Measurements from ENCODE around the gene SV2B.

Gene SV2B

GRCh38 chr15:91193378-91193720, 93.3 kb downstream of the SV2B start:
- DNase-seq (ENCODE audit: low read depth in 2 of 2): no peak

- DNase-seq (ENCODE audit: low read depth in 2 of 2): no peak
Measured at GRCh38 chr15:91196127-91196526, 96.1 kb downstream of the SV2B start.

GRCh38 chr15:91196768-91197167, 96.7 kb downstream of the SV2B start:
- DNase-seq (ENCODE audit: low read depth in 2 of 2): no peak

- no peak for DNase-seq (ENCODE audit: low read depth in 2 of 2)
Measured at GRCh38 chr15:91199511-91199910, 99.5 kb downstream of the SV2B start.

GRCh38 chr15:91200101-91200754, 100.2 kb downstream of the SV2B start:
- DNase-seq (ENCODE audit: low read depth in 2 of 2): no peak

- DNase-seq (ENCODE audit: low read depth in 2 of 2): no peak
Measured at GRCh38 chr15:91202510-91203102, 102.5 kb downstream of the SV2B start.

- DNase-seq (ENCODE audit: low read depth in 2 of 2): no peak
Measured at GRCh38 chr15:91203619-91204203, 103.7 kb downstream of the SV2B start.

GRCh38 chr15:91208371-91208770, 108.3 kb downstream of the SV2B start:
- DNase-seq (ENCODE audit: low read depth in 2 of 2): no peak

GRCh38 chr15:91209318-91209717, 109.3 kb downstream of the SV2B start:
- no peak for DNase-seq (ENCODE audit: low read depth in 2 of 2)

GRCh38 chr15:91209726-91210125, 109.7 kb downstream of the SV2B start:
- no peak for DNase-seq (ENCODE audit: low read depth in 2 of 2)

GRCh38 chr15:91214675-91215590, 114.9 kb downstream of the SV2B start:
- DNase-seq (ENCODE audit: low read depth in 2 of 2): no peak

GRCh38 chr15:91216000-91216399, 115.9 kb downstream of the SV2B start:
- DNase-seq (ENCODE audit: low read depth in 2 of 2): no peak

GRCh38 chr15:91219206-91219605, 119.1 kb downstream of the SV2B start:
- DNase-seq (ENCODE audit: low read depth in 2 of 2): no peak

GRCh38 chr15:91222052-91222451, 122.0 kb downstream of the SV2B start:
- no peak for DNase-seq (ENCODE audit: low read depth in 2 of 2)

GRCh38 chr15:91223863-91224262, 123.8 kb downstream of the SV2B start:
- no peak for DNase-seq (ENCODE audit: low read depth in 2 of 2)

GRCh38 chr15:91224755-91225380, 124.8 kb downstream of the SV2B start:
- no peak for DNase-seq (ENCODE audit: low read depth in 2 of 2)

- no peak for DNase-seq (ENCODE audit: low read depth in 2 of 2)
Measured at GRCh38 chr15:91225741-91226140, 125.7 kb downstream of the SV2B start.

GRCh38 chr15:91227117-91227516, 127.1 kb downstream of the SV2B start:
- no peak for DNase-seq (ENCODE audit: low read depth in 2 of 2)

- DNase-seq (ENCODE audit: low read depth in 2 of 2): no peak
Measured at GRCh38 chr15:91227766-91228165, 127.7 kb downstream of the SV2B start.

GRCh38 chr15:91228383-91228782, 128.3 kb downstream of the SV2B start:
- no peak for DNase-seq (ENCODE audit: low read depth in 2 of 2)

GRCh38 chr15:91228890-91229289, 128.8 kb downstream of the SV2B start:
- DNase-seq (ENCODE audit: low read depth in 2 of 2): no peak

- DNase-seq (ENCODE audit: low read depth in 2 of 2): no peak
Measured at GRCh38 chr15:91231703-91232102, 131.6 kb downstream of the SV2B start.
